ENCODE data around the gene LSM5.
A peak's percentile ranks its signal among the peaks of the same experiment; 100 is the strongest.

Gene LSM5

DNA sequence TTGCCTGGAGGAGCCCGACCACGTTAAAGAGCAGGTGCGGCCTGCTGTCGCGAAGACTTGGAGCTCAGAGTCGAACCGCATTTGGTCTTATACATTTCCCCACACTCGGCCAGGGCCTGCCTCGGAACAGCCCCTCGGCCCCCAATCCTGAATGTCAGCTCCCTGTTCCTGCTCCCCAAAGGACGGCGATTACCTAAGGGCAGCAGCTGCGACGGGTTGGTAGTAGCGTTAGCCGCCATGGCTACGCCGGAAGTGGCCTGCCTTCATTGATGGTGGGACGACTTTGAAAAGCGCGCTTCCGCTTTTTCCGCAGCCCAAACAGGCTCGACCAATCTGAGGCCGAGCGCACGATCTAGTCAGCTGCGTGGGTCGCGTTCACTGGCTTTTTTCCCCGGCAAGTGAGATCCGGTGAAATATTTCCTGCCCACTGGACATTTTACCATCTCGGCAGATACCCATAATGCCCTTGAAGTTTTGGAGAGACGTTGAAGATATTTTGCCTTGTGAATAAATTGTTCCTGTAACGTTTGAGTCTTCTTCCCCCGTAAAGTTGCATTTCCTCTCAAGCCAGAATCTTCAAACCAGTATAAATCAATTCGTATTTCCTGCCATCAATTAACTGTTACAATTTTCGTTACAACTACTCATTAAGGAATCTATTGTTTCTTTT, at the start of gene LSM5:
Gene LSM5 (minus strand): TSS at position 254 of the 670 bp plus-strand sequence. CDS start 15 bp downstream, at position 239.
- DNase-seq = peak; percentile 89

DNA sequence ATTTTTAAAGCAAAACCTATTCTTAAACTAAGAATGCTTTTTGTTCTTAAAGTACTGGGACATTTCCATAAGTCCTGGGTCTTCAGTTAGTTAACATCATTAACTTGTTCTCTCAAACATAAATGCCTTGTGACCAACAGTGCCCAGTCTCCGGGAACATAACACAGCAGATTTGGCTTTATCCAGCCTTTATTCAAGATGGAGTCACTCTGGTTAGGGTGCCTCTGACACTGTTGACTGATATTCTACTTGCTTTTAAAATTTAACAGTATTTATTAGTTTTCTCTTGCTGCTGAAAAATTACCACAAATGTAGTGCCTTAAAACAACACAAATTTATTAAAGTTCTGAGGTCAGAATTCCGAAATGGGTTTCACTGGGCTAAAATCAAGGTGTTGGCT, 49.2 kb upstream of the LSM5 start:
- DNase-seq = no peak

DNA sequence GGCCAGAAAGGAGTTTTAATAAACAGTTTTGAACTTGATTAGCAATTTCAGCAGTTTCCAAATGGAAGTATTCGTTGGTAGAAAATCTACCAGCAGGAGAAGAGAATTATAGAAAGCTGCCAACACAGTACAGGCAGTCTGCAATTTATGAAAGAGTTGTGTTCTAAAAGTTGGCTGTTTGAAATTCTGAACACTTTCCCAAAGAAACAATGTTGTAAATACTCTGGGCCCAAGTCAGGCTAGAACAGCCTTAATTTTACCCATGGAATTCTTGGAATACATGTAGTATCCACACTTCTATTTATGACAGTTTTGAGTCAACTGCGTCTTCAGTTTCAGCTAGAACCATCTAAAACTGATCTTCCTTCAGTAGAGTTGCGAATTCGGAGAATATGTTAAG, 47.6 kb upstream of the LSM5 start:
- DNase-seq = no peak

DNA sequence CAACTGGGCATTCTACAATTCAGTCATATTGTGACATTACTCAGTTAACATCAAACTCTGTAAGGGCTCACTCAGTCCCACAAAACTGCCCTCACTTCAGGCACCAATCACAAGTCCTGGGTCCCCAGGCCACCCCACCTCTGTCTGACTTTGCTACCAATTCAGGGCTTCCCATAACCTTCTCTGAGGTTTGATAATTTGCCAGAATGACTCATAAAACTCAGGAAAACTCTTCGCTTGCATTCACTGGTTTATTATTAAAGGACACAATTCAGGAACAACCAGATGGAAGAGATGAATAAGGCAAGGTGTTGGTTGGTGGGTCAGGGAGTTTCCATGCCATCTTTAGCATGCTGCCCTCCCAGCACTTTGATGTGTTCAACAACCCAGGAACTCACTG, 46.4 kb upstream of the LSM5 start:
- no peak for DNase-seq

- no peak for DNase-seq
Observed at GRCh38 chr7:32536016-32536415, 45.8 kb upstream of the LSM5 start.

GRCh38 chr7:32535162-32535702, 45.1 kb upstream of the LSM5 start:
- no peak for DNase-seq

DNA sequence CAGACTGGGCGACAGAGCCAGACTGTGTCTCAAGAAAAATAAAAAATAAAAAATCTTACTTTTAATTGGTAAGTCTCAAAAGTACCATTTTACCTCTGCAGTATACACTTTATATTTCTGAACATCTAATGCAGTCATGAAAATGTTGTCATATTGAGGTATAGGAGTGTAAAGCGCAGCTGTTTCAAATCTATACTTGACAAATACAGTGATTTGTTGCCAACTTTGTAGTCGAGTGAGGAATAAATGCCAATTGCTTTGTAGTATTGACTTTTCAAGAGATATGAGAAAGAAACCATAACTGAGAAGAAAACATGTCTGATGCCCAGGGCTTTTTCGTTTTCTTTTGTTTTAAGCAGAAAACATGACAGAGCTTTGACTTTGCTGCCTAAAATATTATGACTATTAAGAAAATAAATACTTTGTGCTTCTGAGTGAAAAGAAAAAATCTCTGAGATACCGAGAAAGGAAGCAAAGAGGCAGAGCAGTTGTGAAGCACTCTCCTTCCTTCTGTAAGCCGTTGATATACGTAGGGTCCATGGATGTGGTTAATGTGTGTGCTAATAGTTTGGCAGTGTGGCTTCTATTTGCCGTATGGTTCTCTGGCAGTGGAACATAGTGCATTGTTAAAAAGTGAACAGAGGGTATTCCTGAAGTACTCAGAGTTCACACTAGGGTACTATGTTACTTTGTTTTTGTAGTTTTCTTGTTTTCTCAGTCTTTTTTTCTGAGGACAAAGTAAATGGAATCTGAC, 43.3 kb upstream of the LSM5 start:
- DNase-seq = no peak

DNA sequence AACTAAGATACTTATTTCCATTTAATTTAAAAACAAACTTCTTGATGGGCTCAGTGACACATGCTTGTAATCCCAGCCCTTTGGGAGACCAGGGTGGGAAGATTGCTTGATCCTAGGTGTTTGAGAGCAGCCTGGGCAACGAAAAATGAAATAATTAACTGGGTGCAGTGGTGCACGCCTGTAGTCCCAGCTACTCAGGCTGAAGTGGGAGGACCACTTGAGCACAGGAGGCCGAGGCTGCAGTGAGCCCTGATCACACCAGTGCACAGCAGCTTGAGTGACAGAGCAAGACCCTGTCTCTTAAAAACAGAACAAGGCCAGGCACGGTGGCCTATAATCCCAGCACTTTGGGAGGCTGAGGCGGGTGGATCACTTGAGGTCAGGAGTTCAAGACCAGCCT, 42.5 kb upstream of the LSM5 start:
- no peak for DNase-seq

DNA sequence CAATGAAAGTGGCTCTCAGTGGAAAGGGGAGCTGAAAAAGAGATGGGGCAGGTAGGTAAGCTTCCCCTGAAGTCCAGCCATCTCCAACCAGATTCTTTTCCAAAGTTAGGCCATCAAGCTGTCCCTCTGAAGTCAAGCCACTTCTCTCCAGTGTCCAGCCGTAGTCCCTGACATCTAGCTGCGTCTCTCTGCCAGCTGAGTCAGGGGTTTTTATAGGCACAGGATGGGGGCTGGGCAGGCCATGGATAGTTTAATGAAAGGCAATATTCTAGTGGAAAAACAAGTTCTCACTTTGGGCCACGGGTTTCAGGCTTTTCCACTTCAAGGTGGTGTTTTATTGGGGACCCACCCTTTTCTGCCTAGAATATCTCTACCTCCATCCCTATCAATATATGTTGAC, 41.9 kb upstream of the LSM5 start:
- no peak for DNase-seq

- no peak for DNase-seq
Observed at GRCh38 chr7:32531402-32531801, 41.2 kb upstream of the LSM5 start.

GRCh38 chr7:32525839-32526238, 35.7 kb upstream of the LSM5 start:
- no peak for DNase-seq

- no peak for DNase-seq
Observed at GRCh38 chr7:32524631-32525030, 34.5 kb upstream of the LSM5 start.

- DNase-seq = no peak
Observed at GRCh38 chr7:32522746-32523530, 32.8 kb upstream of the LSM5 start.

GRCh38 chr7:32519763-32520162, 29.6 kb upstream of the LSM5 start:
- DNase-seq = no peak

DNA sequence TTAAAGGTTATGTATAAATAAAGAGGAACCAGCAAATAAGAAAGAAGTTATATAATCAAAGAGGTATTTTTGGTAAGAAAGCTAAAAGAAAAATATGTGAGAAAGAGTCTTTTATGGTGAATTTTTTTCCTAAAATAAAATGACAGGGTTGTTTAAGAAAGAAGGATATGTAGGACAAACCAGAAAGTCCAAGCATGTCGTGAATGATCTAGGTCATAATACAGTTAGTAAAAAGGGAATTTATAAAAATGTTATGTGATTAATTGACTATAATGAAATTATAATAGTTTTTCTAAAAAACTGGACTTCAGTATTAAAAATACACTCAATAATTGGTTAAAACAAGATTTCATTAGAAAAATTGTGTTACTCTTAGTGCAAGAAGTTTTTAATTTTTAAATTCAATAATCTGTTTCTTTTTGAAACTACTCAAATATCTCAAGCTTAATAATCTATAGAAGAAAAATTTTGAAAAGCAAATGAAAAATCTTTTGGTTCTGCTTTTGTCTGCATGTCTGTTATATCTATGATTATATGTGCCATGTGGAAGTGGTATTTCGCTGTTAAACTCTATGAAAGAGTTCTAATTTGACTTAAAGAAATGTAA, 28.5 kb upstream of the LSM5 start:
- DNase-seq = no peak

GRCh38 chr7:32516551-32517100, 26.4 kb upstream of the LSM5 start:
- DNase-seq = no peak

DNA sequence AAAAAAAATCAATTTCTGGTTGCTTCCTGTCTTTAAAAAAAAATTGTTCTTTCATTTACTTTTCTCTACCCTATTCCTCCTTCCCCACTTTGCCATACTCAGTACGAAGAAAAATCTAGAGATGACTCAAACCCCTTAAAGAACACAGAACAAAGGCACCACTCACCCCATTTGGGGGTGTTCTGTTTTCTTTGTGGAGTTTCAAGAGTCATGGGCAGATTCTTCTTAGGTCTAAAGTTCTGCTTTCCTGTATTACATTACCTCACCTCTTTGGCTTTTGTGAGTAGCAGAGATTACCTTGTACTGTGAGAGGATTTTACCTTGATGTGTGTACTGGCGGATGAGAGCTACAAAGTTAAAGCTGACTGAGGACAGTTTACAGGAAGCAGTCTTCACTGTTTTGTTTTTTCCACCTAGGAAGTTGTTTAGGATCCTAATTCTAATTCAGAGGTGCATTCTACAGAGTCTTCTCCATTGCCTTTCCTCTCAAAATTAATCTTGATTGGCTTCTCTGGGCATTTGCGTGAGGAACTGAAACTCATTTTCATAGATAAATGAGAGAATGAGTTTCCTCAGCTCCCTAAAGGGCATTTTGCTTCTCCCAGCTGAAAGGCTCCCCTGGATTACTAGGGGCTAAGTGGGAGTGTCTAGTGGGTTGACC, 25.8 kb upstream of the LSM5 start:
- no peak for DNase-seq

GRCh38 chr7:32513210-32513609, 23.0 kb upstream of the LSM5 start:
- no peak for DNase-seq

GRCh38 chr7:32511791-32512190, 21.6 kb upstream of the LSM5 start:
- no peak for DNase-seq

- DNase-seq = no peak
Observed at GRCh38 chr7:32507414-32507813, 17.2 kb upstream of the LSM5 start.

DNA sequence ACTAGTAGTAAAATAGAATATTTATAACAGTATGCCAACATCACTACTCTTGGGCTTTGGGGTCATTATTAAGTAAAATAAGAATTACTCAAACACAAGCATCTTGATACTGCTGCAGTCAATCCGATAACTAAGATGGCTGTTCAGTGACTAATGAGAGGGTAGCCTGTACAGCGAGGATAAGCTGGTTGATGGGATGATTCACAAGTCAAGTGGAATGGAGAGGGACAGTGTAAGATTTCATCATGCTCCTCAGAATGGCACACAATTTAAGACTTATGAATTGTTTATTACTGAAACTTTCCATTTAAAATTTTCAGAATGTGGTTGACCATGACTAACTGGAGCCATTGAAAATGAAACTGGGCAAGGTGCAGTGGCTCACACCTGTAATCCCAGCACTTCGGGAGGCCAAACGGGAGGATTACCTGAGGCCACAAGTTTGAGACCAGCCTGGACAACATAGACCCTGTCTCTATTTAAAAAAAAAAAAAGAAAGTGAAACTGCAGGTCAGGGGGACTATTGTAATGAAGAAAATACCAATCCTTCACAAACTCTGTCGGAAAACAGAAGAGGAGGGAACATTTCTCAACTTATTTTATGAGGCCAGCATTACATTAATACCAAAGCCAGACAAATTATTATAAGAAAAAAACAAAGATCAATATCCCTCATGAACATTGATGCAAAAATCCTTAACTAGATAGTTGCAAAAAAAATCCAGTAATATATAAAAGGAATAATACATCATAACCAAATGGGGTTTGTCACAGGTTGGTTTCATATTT, 16.3 kb upstream of the LSM5 start:
- DNase-seq = no peak
